ENCODE measurements around the gene ABLIM3.

The ABLIM3 gene

DNA sequence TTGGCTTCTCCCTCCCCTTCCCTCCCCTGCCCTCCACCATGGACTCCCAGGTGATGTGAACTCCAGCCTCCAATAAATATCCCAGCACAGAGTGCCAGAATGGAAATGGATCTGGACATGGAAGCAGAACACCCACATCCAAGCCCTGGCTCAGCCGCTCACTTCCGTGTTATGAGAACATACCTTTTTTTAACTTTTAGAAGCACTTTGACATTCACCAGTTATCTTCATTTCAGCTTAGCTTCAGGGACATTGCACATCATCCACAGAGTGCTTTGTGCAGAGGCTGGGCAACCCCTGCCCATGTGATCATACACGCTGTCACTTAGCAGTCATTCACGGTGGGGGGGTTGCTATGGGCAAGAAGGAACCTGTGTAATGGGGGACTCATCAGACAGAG, 139.5 kb downstream of the ABLIM3 start:
- TF ChIP-seq, protein P1, sequence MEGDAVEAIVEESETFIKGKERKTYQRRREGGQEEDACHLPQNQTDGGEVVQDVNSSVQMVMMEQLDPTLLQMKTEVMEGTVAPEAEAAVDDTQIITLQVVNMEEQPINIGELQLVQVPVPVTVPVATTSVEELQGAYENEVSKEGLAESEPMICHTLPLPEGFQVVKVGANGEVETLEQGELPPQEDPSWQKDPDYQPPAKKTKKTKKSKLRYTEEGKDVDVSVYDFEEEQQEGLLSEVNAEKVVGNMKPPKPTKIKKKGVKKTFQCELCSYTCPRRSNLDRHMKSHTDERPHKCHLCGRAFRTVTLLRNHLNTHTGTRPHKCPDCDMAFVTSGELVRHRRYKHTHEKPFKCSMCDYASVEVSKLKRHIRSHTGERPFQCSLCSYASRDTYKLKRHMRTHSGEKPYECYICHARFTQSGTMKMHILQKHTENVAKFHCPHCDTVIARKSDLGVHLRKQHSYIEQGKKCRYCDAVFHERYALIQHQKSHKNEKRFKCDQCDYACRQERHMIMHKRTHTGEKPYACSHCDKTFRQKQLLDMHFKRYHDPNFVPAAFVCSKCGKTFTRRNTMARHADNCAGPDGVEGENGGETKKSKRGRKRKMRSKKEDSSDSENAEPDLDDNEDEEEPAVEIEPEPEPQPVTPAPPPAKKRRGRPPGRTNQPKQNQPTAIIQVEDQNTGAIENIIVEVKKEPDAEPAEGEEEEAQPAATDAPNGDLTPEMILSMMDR (conservative IDR thresholded peaks at IDR 0.05; ENCODE audit: low read depth, low read length) = no peak
- no peak overlapping the region for H3K4me3 ChIP-seq (ENCODE audit: low read length)
- DNase-seq (ENCODE audit: low read depth) = no peak

DNA sequence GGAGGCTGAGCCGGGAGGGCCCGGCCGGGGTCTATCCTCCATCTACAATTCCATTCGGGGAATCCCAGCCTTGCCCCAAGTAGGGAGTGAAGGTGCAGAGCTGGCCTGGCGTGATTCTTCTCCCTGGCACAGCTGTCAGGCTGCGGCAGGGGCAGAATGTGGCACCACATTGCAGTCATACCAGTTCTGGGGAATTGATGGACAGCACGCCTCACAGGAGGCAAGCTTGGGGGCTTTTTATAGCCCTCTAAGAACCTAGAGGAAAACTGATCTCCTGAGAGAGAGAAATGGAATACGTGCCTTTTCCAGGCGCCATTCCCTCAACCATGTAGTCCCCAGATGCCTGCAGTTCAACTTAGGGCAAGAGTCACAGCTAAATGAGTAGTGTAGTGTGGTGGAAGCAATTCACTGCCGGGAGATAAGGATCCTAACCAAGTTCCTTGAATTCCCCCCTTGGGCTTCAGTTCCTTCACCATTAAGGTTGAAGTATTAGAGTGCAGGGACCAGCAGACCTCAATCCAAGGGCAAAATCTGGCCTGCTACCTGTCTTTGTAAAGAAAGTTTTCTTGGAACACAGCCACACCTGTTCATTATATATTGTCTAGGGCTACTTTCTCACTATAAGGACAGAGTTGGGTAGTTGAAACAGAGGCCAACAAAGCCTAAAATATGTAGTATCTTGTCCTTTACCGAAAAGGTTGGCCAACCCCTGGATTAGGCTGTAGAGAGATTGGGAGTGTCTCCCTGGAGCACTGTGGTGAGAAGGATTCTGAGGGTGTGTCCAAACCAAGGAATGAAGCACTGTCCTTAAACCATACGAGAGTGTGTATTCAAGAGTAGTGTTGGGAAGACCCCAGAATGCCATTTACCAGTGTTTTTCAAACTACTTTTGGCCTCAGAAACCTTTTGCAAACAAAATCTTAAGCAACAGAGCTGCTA, 141.0 kb downstream of the ABLIM3 start:
- TF ChIP-seq, protein P1 (conservative IDR thresholded peaks at IDR 0.05; ENCODE audit: low read depth, low read length) = no peak
- H3K4me3 ChIP-seq (ENCODE audit: low read length) = no peak overlapping the region
- no peak for DNase-seq (ENCODE audit: low read depth)

- DNase-seq (ENCODE audit: low read depth) = no peak
- TF ChIP-seq, protein P1 (conservative IDR thresholded peaks at IDR 0.05; ENCODE audit: low read depth, low read length) = no peak
- H3K4me3 ChIP-seq (ENCODE audit: low read length) = no peak overlapping the region
Observed at GRCh38 chr5:149282966-149283332, 141.7 kb downstream of the ABLIM3 start.

- no peak for DNase-seq (ENCODE audit: low read depth)
Observed at GRCh38 chr5:149283626-149284480, 142.6 kb downstream of the ABLIM3 start.

DNA sequence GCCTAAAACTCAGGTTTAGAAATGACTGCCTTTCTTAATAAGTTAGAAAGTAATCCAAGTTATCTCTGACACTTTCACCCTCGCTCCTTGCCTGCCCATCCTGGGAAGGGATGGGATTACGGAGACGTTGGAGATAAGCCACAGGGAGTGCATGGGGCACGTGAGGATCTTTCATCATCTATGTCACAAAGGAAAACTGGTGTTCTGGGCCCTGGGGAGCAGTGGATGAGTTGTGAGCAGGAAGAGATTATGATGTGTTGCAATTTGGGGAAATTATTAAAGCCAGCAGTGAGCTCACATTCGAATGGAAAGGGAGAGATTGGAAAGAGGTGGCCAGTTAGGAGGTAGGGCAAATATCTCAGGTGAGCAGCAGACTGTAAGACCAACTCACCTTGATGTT, 143.2 kb downstream of the ABLIM3 start:
- TF ChIP-seq, protein P1 (conservative IDR thresholded peaks at IDR 0.05; ENCODE audit: low read depth, low read length) = no peak
- no peak overlapping the region for H3K4me3 ChIP-seq (ENCODE audit: low read length)
- DNase-seq (ENCODE audit: low read depth) = no peak

More at GRCh38 chr5:149283626-149284480, 142.6 kb downstream of the ABLIM3 start:
- H3K4me3 ChIP-seq (ENCODE audit: low read length) = no peak overlapping the region
- TF ChIP-seq, protein P1 (conservative IDR thresholded peaks at IDR 0.05; ENCODE audit: low read depth, low read length) = no peak

GRCh38 chr5:149285153-149285552, 143.9 kb downstream of the ABLIM3 start:
- TF ChIP-seq, protein P1 (conservative IDR thresholded peaks at IDR 0.05; ENCODE audit: low read depth, low read length) = no peak
- DNase-seq (ENCODE audit: low read depth) = no peak

More at GRCh38 chr5:149285153-149285552, 143.9 kb downstream of the ABLIM3 start:
- no peak overlapping the region for H3K4me3 ChIP-seq (ENCODE audit: low read length)

Data from retinal pigment epithelial cell (primary cell).